Endothelial cell of umbilical vein (primary cell): ENCODE measurements around the gene AJAP1. TPM values are rescaled to one million over a fixed set of nuclear protein-coding genes. Genes with fewer than 3 reads are reported as not detected.

Experiments
- BruUV-seq: library from RNA; stranded (reverse); fragments of 400-500 nt; replicated peaks from 2 replicates; lab custom pipeline; 2021; lab: Mats Ljungman, UMichigan
- CTCF ChIA-PET: fragments of 300-600, 350-600 bp; sonication (Branson Sonifier 250); formaldehyde crosslinking; loops from one replicate; lab custom pipeline; 2021; ENCODE audit warnings: antibody characterized with exemption, inconsistent platforms; lab: Charles Lee
- POLR2A ChIA-PET: fragments of 300-600, 350-600 bp; sonication (Branson Sonifier 250); formaldehyde crosslinking; loops from one replicate; lab custom pipeline; 2021; ENCODE audit warnings: antibody characterized with exemption, inconsistent platforms; lab: Charles Lee
- DNase-seq: peaks from one replicate; pipeline ENCODE4 v3.0.0-alpha.2; 2011; ENCODE audit warnings: low read depth, low spot score
- FAIRE-seq: peaks from 2 replicates; lab custom pipeline; 2011; peaks lifted over from hg19 to GRCh38; lab: Jason Lieb, UNC
- H2AFZ ChIP-seq: 2 replicates; pipeline ENCODE4 v1.6.0; 2012; ENCODE audit warnings: low read depth, low read length, control low read depth, inconsistent platforms
- H3K27ac ChIP-seq: 2 replicates; pipeline ENCODE4 v1.5.1; 2011; ENCODE audit warnings: low read depth, mild to moderate bottlenecking, control low read depth, low read length, moderate library complexity; ENCODE audit not compliant: insufficient read depth
- H3K27me3 ChIP-seq, 2 experiments: 2 replicates each; pipeline versions ENCODE4 v1.6.0 to v1.6.1; 2011; ENCODE audit warnings: low read length in 2 of 2, mixed read lengths in 1 of 2; ENCODE audit not compliant: control insufficient read depth in 2 of 2, insufficient read depth in 2 of 2
- H3K36me3 ChIP-seq, 2 experiments: 2 replicates in 1 of 2; 3 replicates in 1 of 2; pipeline ENCODE4 v1.5.1; 2011; ENCODE audit warnings: low read length in 2 of 2, mild to moderate bottlenecking in 1 of 2, moderate library complexity in 1 of 2; ENCODE audit not compliant: control insufficient read depth in 2 of 2, insufficient read depth in 2 of 2; ENCODE audit errors: extremely low read depth in 1 of 2
- H3K4me1 ChIP-seq: 3 replicates; pipeline ENCODE4 v1.5.1; 2011; ENCODE audit warnings: mild to moderate bottlenecking, low read length; ENCODE audit not compliant: control insufficient read depth, insufficient read depth; ENCODE audit errors: extremely low read depth
- H3K4me2 ChIP-seq: 2 replicates; pipeline ENCODE4 v1.6.1; 2011; ENCODE audit warnings: low read length, control low read depth, mixed read lengths; ENCODE audit not compliant: insufficient read depth
- H3K4me3 ChIP-seq, 3 experiments: fragments of 200-600 bp in 1 of 3; sonication (generic), shearing (Covaris generic) in 1 of 3; replicated peaks in 1 of 3; 2 replicates each; pipeline ENCODE4 v1.5.1; 2011 to 2016; ENCODE audit warnings: control low read depth in 3 of 3, low read length in 3 of 3, mild to moderate bottlenecking in 2 of 3, inconsistent platforms in 1 of 3, low read depth in 1 of 3, moderate library complexity in 1 of 3; ENCODE audit not compliant: insufficient read depth in 1 of 3
- H3K79me2 ChIP-seq: 2 replicates; pipeline ENCODE4 v1.6.0; 2012; ENCODE audit warnings: low read length, inconsistent platforms; ENCODE audit not compliant: control insufficient read depth, insufficient read depth
- H3K9ac ChIP-seq: replicated peaks from 2 replicates; pipeline ENCODE3; 2011; ENCODE audit warnings: low read length, control low read depth; ENCODE audit not compliant: insufficient read depth; ENCODE audit errors: extremely low read depth
- H3K9me1 ChIP-seq: replicated peaks from 3 replicates; pipeline ENCODE4 v1.6.0; 2011; ENCODE audit warnings: mild to moderate bottlenecking, low read length; ENCODE audit not compliant: control insufficient read depth, insufficient read depth; ENCODE audit errors: extremely low read depth
- H3K9me3 ChIP-seq: replicated peaks from 2 replicates; pipeline ENCODE4 v1.5.1; 2012; ENCODE audit warnings: low read length, inconsistent platforms; ENCODE audit not compliant: control insufficient read depth, insufficient read depth
- H4K20me1 ChIP-seq: replicated peaks from 2 replicates; pipeline ENCODE3; 2011; ENCODE audit warnings: mild to moderate bottlenecking, low read length; ENCODE audit not compliant: control insufficient read depth, insufficient read depth; ENCODE audit errors: extremely low read depth
- CTCF ChIP-seq, 2 donors: IDR thresholded peaks; 1 replicate in 1 of 2; 2 replicates in 1 of 2; pipeline ENCODE4 v1.5.1; 2011; ENCODE audit warnings: low read length in 2 of 2, mild to moderate bottlenecking in 2 of 2, moderate library complexity in 2 of 2, control low read depth in 1 of 2, inconsistent platforms in 1 of 2, low read depth in 1 of 2; ENCODE audit not compliant: insufficient read depth in 1 of 2; ENCODE audit errors: extremely low read depth in 1 of 2
- EZH2 ChIP-seq: IDR thresholded peaks from 2 replicates; pipeline ENCODE4 v1.6.1; 2012; ENCODE audit warnings: borderline replicate concordance, low read depth, mild to moderate bottlenecking, moderate library complexity, low read length, inconsistent platforms; ENCODE audit not compliant: severe bottlenecking
- FOS ChIP-seq: IDR thresholded peaks from 2 replicates; pipeline ENCODE4 v1.6.1; 2011; ENCODE audit warnings: mild to moderate bottlenecking, low read length, moderate library complexity, borderline replicate concordance; ENCODE audit not compliant: insufficient read depth
- GATA2 ChIP-seq: IDR thresholded peaks from 2 replicates; pipeline ENCODE4 v1.7.0; 2011; ENCODE audit warnings: low read depth, mild to moderate bottlenecking, moderate library complexity, mixed read lengths, low read length; ENCODE audit not compliant: insufficient read length, insufficient read depth
- JUN ChIP-seq: IDR thresholded peaks from 2 replicates; pipeline ENCODE4 v1.6.1; 2011; ENCODE audit warnings: borderline replicate concordance, low read depth; ENCODE audit not compliant: insufficient read length, insufficient read depth
- MAX ChIP-seq: IDR thresholded peaks from 2 replicates; pipeline ENCODE4 v1.6.1; 2011; ENCODE audit not compliant: insufficient read depth, insufficient read length
- MYC ChIP-seq: IDR thresholded peaks from one replicate; pipeline ENCODE4 v1.6.1; 2011; ENCODE audit warnings: mild to moderate bottlenecking, low read depth, low read length
- POLR2A ChIP-seq: IDR thresholded peaks from 2 replicates; pipeline ENCODE4 v1.6.1; 2012; ENCODE audit warnings: low read depth, mild to moderate bottlenecking, control low read depth, low read length
- POLR2AphosphoS5 ChIP-seq: IDR thresholded peaks from 2 replicates; pipeline ENCODE4 v1.6.1; 2012; ENCODE audit warnings: low read depth, mild to moderate bottlenecking, control low read depth, low read length, moderate library complexity; ENCODE audit not compliant: insufficient read depth
- dilution Hi-C: fragments of 300-500 bp; cut with MboI; formaldehyde crosslinking; loops from one replicate; pipeline ENCODE4 v1.15.0; 2019; ENCODE audit warnings: low sequenced_read_pairs; ENCODE audit not compliant: extremely low pct_ligation_motif_present
- intact Hi-C: fragments of 100-400 bp; cut with micrococcal nuclease; formaldehyde crosslinking; loops from one replicate; pipeline ENCODE4 v1.10.0; 2022
- polyA plus RNA-seq, 4 experiments: library from polyadenylated mRNA; depleted of rRNA in 3 of 4; stranded (reverse) in 3 of 4; unstranded in 1 of 4; fragments of >200 nt; gene quantifications; 2 replicates each; pipeline versions ENCODE4 v1.2.1 to v1.2.3, GENCODE V29; 2011 to 2012; ENCODE audit warnings: missing spikeins in 1 of 4
- total RNA-seq: library from RNA; stranded (reverse); gene quantifications from 2 replicates; pipeline ENCODE4 v1.2.3, GENCODE V29; 2021

Gene AJAP1
- total and polyA plus RNA-seq, 2 donors (not counting 3 experiments of a cell fraction or from before 2014, with no cell fraction given), result not detected

GRCh38 chr1:4781646-4782045 lies 127.2 kb downstream of the AJAP1 start:
- no peak overlapping the region for H3K4me3 ChIP-seq
- no peaks in the 10 kb centered on the region for H3K79me2 ChIP-seq
- H3K9me1 ChIP-seq, result no peaks in the 10 kb centered on the region
- H3K27me3 ChIP-seq, result no peaks in the 10 kb centered on the region
- TF ChIP-seq CTCF (IDR thresholded peaks at IDR 0.05; ENCODE audit: extremely low read depth in 1 of 2, insufficient read depth in 1 of 2, low read depth in 1 of 2, low read length in 2 of 2) (no peak), GATA2 (no peak), POLR2AphosphoS5 (no peak)
- intact Hi-C loops, result no loop called here
- peaks cover 6% of the 10 kb centered on the region for H3K9me3 ChIP-seq
- H3K27ac ChIP-seq, result no peak overlapping the region
- POLR2A ChIA-PET, result no interaction called here
- H3K4me1 ChIP-seq, result no peaks in the 10 kb centered on the region
- DNase-seq (no peak), FAIRE-seq (no peak)
- CTCF ChIA-PET, result no interaction called here
- no peak overlapping the region for H3K4me2 ChIP-seq
- H2AFZ ChIP-seq, result no peak overlapping the region
- BruUV-seq, result no TSS peak
- dilution Hi-C loops, result no loop called here
- no peaks in the 10 kb centered on the region for H3K36me3 ChIP-seq
- H3K9ac ChIP-seq, result no peak overlapping the region
- no peaks in the 10 kb centered on the region for H4K20me1 ChIP-seq

DNA sequence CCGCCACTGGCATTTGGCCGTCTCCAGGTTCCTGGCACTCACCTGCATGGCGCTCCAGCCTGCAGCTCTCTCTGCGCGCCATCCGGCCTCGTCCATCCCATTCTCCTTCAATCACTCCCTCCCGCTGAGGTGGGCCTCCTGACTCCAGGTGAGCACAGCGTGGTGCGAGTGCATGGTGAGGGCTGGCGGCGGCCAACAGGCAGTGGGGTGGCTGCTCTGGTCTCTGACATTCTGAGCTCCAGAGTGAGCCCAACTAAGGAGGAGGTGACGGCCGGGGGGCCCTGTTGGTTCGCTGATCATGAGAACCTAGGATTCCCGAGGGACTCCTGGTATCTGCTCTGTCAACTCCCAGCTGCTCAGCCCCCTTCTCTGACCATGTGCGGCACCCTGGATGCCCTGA lies 130.4 kb downstream of the AJAP1 start:
- Histone ChIP-seq H4K20me1 (no peaks in the 10 kb centered on the region), H3K79me2 (no peaks in the 10 kb centered on the region), H3K4me1 (no peaks in the 10 kb centered on the region), H3K9me1 (no peaks in the 10 kb centered on the region), H3K9me3 (peaks cover 12% of the 10 kb centered on the region), H3K27ac (no peak overlapping the region), H3K36me3 (no peaks in the 10 kb centered on the region), H3K4me2 (no peak overlapping the region), H3K27me3 (no peaks in the 10 kb centered on the region), H3K4me3 (no peak overlapping the region), H3K9ac (no peak overlapping the region), H2AFZ (no peak overlapping the region)
- intact Hi-C loops (no loop called here), dilution Hi-C loops (no loop called here)
- POLR2A ChIA-PET, result no interaction called here
- DNase-seq (no peak), FAIRE-seq (no peak)
- CTCF ChIA-PET, result no interaction called here
- TF ChIP-seq POLR2A (no peak), FOS (no peak), GATA2 (no peak), MAX (no peak), EZH2 (no peak), JUN (no peak), POLR2AphosphoS5 (no peak), CTCF (IDR thresholded peaks at IDR 0.05; ENCODE audit: extremely low read depth in 1 of 2, insufficient read depth in 1 of 2, low read depth in 1 of 2, low read length in 2 of 2) (no peak), MYC (no peak)
- no TSS peak for BruUV-seq
